Medulla oblongata (tissue), 1 donor: Measurements from ENCODE around the gene NUTM1.
A peak's percentile ranks its signal among the peaks of the same experiment; 100 is the strongest.
"Not testable (repeated sequence)": the region's sequence is repeated elsewhere in the genome, so short reads cannot be mapped to it uniquely, and the experiment has no call there.

ENCODE experiments used
- DNase-seq: peaks from one replicate; pipeline ENCODE4 v3.0.0-alpha.2; 2015; ENCODE audit errors: extremely low spot score

The NUTM1 gene

GRCh38 chr15:34337557-34338306 lies 5.4 kb upstream of the NUTM1 start, which contains the start of gene SLC12A6:
TSS of gene SLC12A6 (minus strand) at chr15:34337781. CDS start at chr15:34336680, 1,101 bp downstream.
- peak; percentile 94 for DNase-seq

- no peak for DNase-seq
Observed at GRCh38 chr15:34338347-34338746, 4.8 kb upstream of the NUTM1 start.

GRCh38 chr15:34339946-34340345 lies 3.2 kb upstream of the NUTM1 start:
- no peak for DNase-seq

- DNase-seq = no peak
Observed at GRCh38 chr15:34341381-34342212, 1.5 kb upstream of the NUTM1 start.

GRCh38 chr15:34342213-34342736 lies 840 bp upstream of the NUTM1 start:
- DNase-seq = not testable (repeated sequence)

GRCh38 chr15:34347951-34348638 lies 5.0 kb downstream of the NUTM1 start:
- DNase-seq = no peak

GRCh38 chr15:34348735-34349300 lies 5.7 kb downstream of the NUTM1 start:
- no peak for DNase-seq

- no peak for DNase-seq
Observed at GRCh38 chr15:34349769-34350168, 6.7 kb downstream of the NUTM1 start.

GRCh38 chr15:34352996-34353395 lies 9.9 kb downstream of the NUTM1 start:
- DNase-seq = not testable (repeated sequence)

GRCh38 chr15:34353627-34354026 lies 10.5 kb downstream of the NUTM1 start:
- DNase-seq = no peak

GRCh38 chr15:34354286-34354685 lies 11.2 kb downstream of the NUTM1 start:
- no peak for DNase-seq

GRCh38 chr15:34355241-34355640 lies 12.1 kb downstream of the NUTM1 start:
- no peak for DNase-seq

GRCh38 chr15:34357653-34358052 lies 14.5 kb downstream of the NUTM1 start:
- no peak for DNase-seq

- no peak for DNase-seq
Observed at GRCh38 chr15:34358367-34358766, 15.3 kb downstream of the NUTM1 start.

GRCh38 chr15:34358948-34359347 lies 15.8 kb downstream of the NUTM1 start:
- no peak for DNase-seq

- no peak for DNase-seq
Observed at GRCh38 chr15:34359416-34359815, 16.3 kb downstream of the NUTM1 start.

GRCh38 chr15:34360298-34360697 lies 17.2 kb downstream of the NUTM1 start:
- no peak for DNase-seq

- DNase-seq = no peak
Observed at GRCh38 chr15:34361278-34361677, 18.2 kb downstream of the NUTM1 start.

GRCh38 chr15:34362047-34362773 lies 19.1 kb downstream of the NUTM1 start:
- no peak for DNase-seq

- DNase-seq = no peak
Observed at GRCh38 chr15:34364041-34364440, 20.9 kb downstream of the NUTM1 start.
